SU-DHL-6 (cell line): ENCODE measurements around the gene SYTL3.

Experiments used
- CTCF ChIP-seq: fragments of 200-600 bp; sonication (generic); IDR thresholded peaks from one replicate; pipeline ENCODE4 v1.5.1; 2017; ENCODE audit warnings: antibody characterized with exemption, mild to moderate bottlenecking, low read length, moderate library complexity; ENCODE audit not compliant: insufficient read depth, poor library complexity, severe bottlenecking
- EZH2phosphoT487 ChIP-seq: fragments of 200-600 bp; sonication (generic), shearing (Covaris generic); conservative IDR thresholded peaks from 2 replicates; pipeline ENCODE4 v1.6.1; 2018; ENCODE audit warnings: mild to moderate bottlenecking, antibody characterized with exemption, low read length, moderate library complexity, mixed read lengths

GRCh38 chr6:158737082-158737709 is 87.3 kb downstream of the SYTL3 start:
- TF ChIP-seq EZH2phosphoT487 = no peak
- TF ChIP-seq CTCF = no peak
